DOHH2 (cell line): ENCODE measurements around the gene TPRG1L.

ENCODE experiments used
- CTCF ChIP-seq: fragments of 200-600 bp; sonication (generic); IDR thresholded peaks from one replicate; pipeline ENCODE4 v1.5.1; 2014; ENCODE audit warnings: antibody characterized with exemption, mild to moderate bottlenecking, low read depth, low read length; ENCODE audit not compliant: poor library complexity, severe bottlenecking
- EZH2phosphoT487 ChIP-seq: fragments of 200-600 bp; sonication (generic); IDR thresholded peaks from 2 replicates; pipeline ENCODE4 v1.6.1; 2017; ENCODE audit warnings: borderline replicate concordance, mild to moderate bottlenecking, antibody characterized with exemption, low read length, moderate library complexity, mixed read lengths

- TF ChIP-seq CTCF, result no peak
- TF ChIP-seq EZH2phosphoT487, result no peak
Observed at GRCh38 chr1:3651026-3651929, 26.5 kb downstream of the TPRG1L start.
